H1 (cell line): ENCODE data around the gene GRM4. TPM values are rescaled to one million over a fixed set of nuclear protein-coding genes. Genes with fewer than 3 reads are reported as not detected.

Experiments used
- CTCF ChIA-PET: fragments of 300-600 bp; sonication (Branson Sonifier 250); formaldehyde crosslinking; loops from one replicate; lab custom pipeline; 2021; ENCODE audit not compliant: partially characterized antibody; lab: Charles Lee
- POLR2A ChIA-PET: fragments of 300-600 bp; sonication (Branson Sonifier 250); formaldehyde crosslinking; loops from one replicate; lab custom pipeline; 2021; ENCODE audit warnings: inconsistent platforms; ENCODE audit not compliant: partially characterized antibody; lab: Charles Lee
- DNase-seq, 2 experiments: peaks; one replicate each; pipeline versions ENCODE4 v3.0.0 to v3.0.0-alpha.2; 2010 to 2022; ENCODE audit warnings: low spot score in 2 of 2, low read depth in 1 of 2, mixed read lengths in 1 of 2
- FAIRE-seq: peaks from 2 replicates; lab custom pipeline; 2011; peaks lifted over from hg19 to GRCh38; lab: Jason Lieb, UNC
- H2AFZ ChIP-seq: 2 replicates; pipeline ENCODE4 v1.8.1; 2012; ENCODE audit warnings: low read length, inconsistent platforms
- H2AK5ac ChIP-seq: 2 replicates; pipeline ENCODE4 v1.6.1; 2013; ENCODE audit warnings: low read depth, low read length
- H2BK120ac ChIP-seq: replicated peaks from 2 replicates; pipeline ENCODE3; 2013; ENCODE audit warnings: low read depth, low read length, inconsistent platforms
- H2BK12ac ChIP-seq: 2 replicates; pipeline ENCODE4 v1.6.1; 2013; ENCODE audit warnings: low read depth, low read length
- H2BK15ac ChIP-seq: 2 replicates; pipeline ENCODE4 v1.6.1; 2013; ENCODE audit warnings: low read length
- H2BK20ac ChIP-seq: 2 replicates; pipeline ENCODE4 v1.6.1; 2013; ENCODE audit warnings: low read length
- H2BK5ac ChIP-seq: 2 replicates; pipeline ENCODE4 v1.6.1; 2013; ENCODE audit warnings: low read depth, low read length
- H3K14ac ChIP-seq: 2 replicates; pipeline ENCODE4 v1.6.1; 2013; ENCODE audit warnings: inconsistent platforms; ENCODE audit not compliant: insufficient read length
- H3K18ac ChIP-seq: 2 replicates; pipeline ENCODE4 v1.6.1; 2013; ENCODE audit warnings: low read length; ENCODE audit errors: extremely low read depth
- H3K23ac ChIP-seq: 2 replicates; pipeline ENCODE4 v1.6.1; 2013; ENCODE audit warnings: inconsistent platforms; ENCODE audit not compliant: insufficient read length
- H3K23me2 ChIP-seq: 2 replicates; pipeline ENCODE4 v1.6.1; 2013; ENCODE audit warnings: low read depth, low read length
- H3K27ac ChIP-seq: 2 replicates; pipeline ENCODE4 v1.6.1; 2011; ENCODE audit warnings: low read depth, low read length, inconsistent platforms
- H3K27me3 ChIP-seq, 4 experiments: replicated peaks in 1 of 4; 1 replicate in 1 of 4; 2 replicates in 3 of 4; pipeline versions ENCODE4 v1.6.1 to v1.8.1; 2011 to 2013; ENCODE audit warnings: low read length in 3 of 4, mild to moderate bottlenecking in 3 of 4, inconsistent platforms in 2 of 4, mixed read lengths in 2 of 4, moderate library complexity in 1 of 4; ENCODE audit not compliant: control insufficient read depth in 3 of 4, insufficient read depth in 3 of 4; ENCODE audit errors: extremely low read depth in 1 of 4
- H3K36me3 ChIP-seq, 4 experiments: 2 replicates each; pipeline versions ENCODE4 v1.6.1 to v1.8.1; 2011 to 2013; ENCODE audit warnings: mild to moderate bottlenecking in 4 of 4, low read length in 3 of 4, moderate library complexity in 2 of 4, control low read depth in 1 of 4, inconsistent platforms in 1 of 4; ENCODE audit not compliant: insufficient read depth in 4 of 4, control insufficient read depth in 2 of 4
- H3K4ac ChIP-seq: replicated peaks from 2 replicates; pipeline ENCODE3; 2013; ENCODE audit warnings: low read length, low read depth, mixed read lengths, inconsistent platforms; ENCODE audit not compliant: insufficient read length
- H3K4me1 ChIP-seq, 4 experiments: replicated peaks in 1 of 4; 1 replicate in 1 of 4; 2 replicates in 3 of 4; pipeline versions ENCODE4 v1.6.1 to v1.8.1; 2011 to 2013; ENCODE audit warnings: low read length in 3 of 4, inconsistent platforms in 2 of 4, mixed read lengths in 1 of 4; ENCODE audit not compliant: insufficient read depth in 4 of 4, control insufficient read depth in 3 of 4
- H3K4me2 ChIP-seq, 2 experiments: 2 replicates each; pipeline versions ENCODE4 v1.6.1 to v1.8.1; 2011 to 2013; ENCODE audit warnings: low read depth in 2 of 2, low read length in 2 of 2, control low read depth in 1 of 2, inconsistent platforms in 1 of 2, mild to moderate bottlenecking in 1 of 2; ENCODE audit not compliant: insufficient read depth in 1 of 2
- H3K4me3 ChIP-seq, 4 experiments: fragments of 200-600, 300-600 bp in 1 of 4; sonication (generic), shearing (Covaris generic), sonication (Bioruptor Twin) in 1 of 4; 2 replicates each; pipeline versions ENCODE4 v1.5.1 to v1.8.1; 2011 to 2016; ENCODE audit warnings: low read length in 4 of 4, low read depth in 3 of 4, control low read depth in 2 of 4, inconsistent platforms in 2 of 4, mild to moderate bottlenecking in 2 of 4, mixed read lengths in 1 of 4, moderate library complexity in 1 of 4; ENCODE audit not compliant: insufficient read depth in 2 of 4; ENCODE audit errors: extremely low read depth in 1 of 4
- H3K56ac ChIP-seq: replicated peaks from 2 replicates; pipeline ENCODE3; 2013; ENCODE audit warnings: low read depth, mild to moderate bottlenecking, mixed read lengths, low read length, inconsistent platforms; ENCODE audit not compliant: insufficient read length
- H3K79me1 ChIP-seq: 2 replicates; pipeline ENCODE4 v1.6.1; 2013; ENCODE audit warnings: low read depth, low read length, control low read depth
- H3K79me2 ChIP-seq, 2 experiments: 2 replicates each; pipeline versions ENCODE4 v1.6.1 to v1.8.1; 2012 to 2013; ENCODE audit warnings: low read length in 2 of 2, mild to moderate bottlenecking in 2 of 2, inconsistent platforms in 1 of 2; ENCODE audit not compliant: insufficient read depth in 2 of 2, control insufficient read depth in 1 of 2
- H3K9ac ChIP-seq, 4 experiments: replicated peaks in 1 of 4; 1 replicate in 1 of 4; 2 replicates in 3 of 4; pipeline versions ENCODE4 v1.6.1 to v1.8.1; 2011 to 2013; ENCODE audit warnings: low read depth in 3 of 4, low read length in 3 of 4, control low read depth in 2 of 4, mild to moderate bottlenecking in 2 of 4, moderate library complexity in 2 of 4, inconsistent platforms in 1 of 4; ENCODE audit errors: extremely low read depth in 1 of 4
- H3K9me3 ChIP-seq, 2 experiments: 2 replicates each; pipeline versions ENCODE4 v1.6.1 to v1.8.1; 2012 to 2013; ENCODE audit warnings: mild to moderate bottlenecking in 2 of 2, moderate library complexity in 2 of 2, control low read depth in 1 of 2, inconsistent platforms in 1 of 2, low read depth in 1 of 2, low read length in 1 of 2, mixed read lengths in 1 of 2; ENCODE audit not compliant: insufficient read depth in 2 of 2
- H4K20me1 ChIP-seq, 2 experiments: replicated peaks in 1 of 2; 2 replicates each; pipeline versions ENCODE3 to v1.8.1; 2011 to 2013; ENCODE audit warnings: inconsistent platforms in 2 of 2, low read length in 2 of 2, mild to moderate bottlenecking in 1 of 2; ENCODE audit not compliant: insufficient read depth in 2 of 2, control insufficient read depth in 1 of 2
- H4K5ac ChIP-seq: 2 replicates; pipeline ENCODE4 v1.6.1; 2013; ENCODE audit warnings: low read length, low read depth, mixed read lengths, inconsistent platforms; ENCODE audit not compliant: insufficient read length
- H4K8ac ChIP-seq: 2 replicates; pipeline ENCODE4 v1.8.0; 2013; ENCODE audit warnings: mild to moderate bottlenecking, moderate library complexity, low read length, inconsistent platforms; ENCODE audit not compliant: insufficient read depth; ENCODE audit errors: extremely low read depth
- H4K91ac ChIP-seq: replicated peaks from 2 replicates; pipeline ENCODE3; 2013; ENCODE audit warnings: low read length, mixed read lengths, inconsistent platforms; ENCODE audit not compliant: insufficient read length
- JUN ChIP-seq: IDR thresholded peaks from 2 replicates; pipeline ENCODE4 v1.6.1; 2011; ENCODE audit warnings: low read depth, mild to moderate bottlenecking, improper control_type of control experiment, low read length
- POLR2A ChIP-seq, 2 experiments: IDR thresholded peaks; 1 replicate in 1 of 2; 2 replicates in 1 of 2; pipeline ENCODE4 v1.6.1; 2011; ENCODE audit warnings: low read depth in 2 of 2, low read length in 2 of 2, mild to moderate bottlenecking in 2 of 2; ENCODE audit errors: control extremely low read depth in 1 of 2
- WGBS, 2 experiments: shearing (Covaris generic) in 1 of 2; methylation state at CpG; one replicate each; pipeline versions ENCODE4 v1.1.6 to v1.1.7; 2013 to 2015; ENCODE audit warnings: low lambda C conversion rate in 2 of 2, mixed read lengths in 2 of 2, inconsistent platforms in 1 of 2, low coverage in 1 of 2, missing lambda C conversion rate in 1 of 2; ENCODE audit not compliant: insufficient replicate concordance in 2 of 2, insufficient coverage in 1 of 2, insufficient read length in 1 of 2; ENCODE audit errors: extremely low coverage in 1 of 2, missing lambda C conversion rate in 1 of 2; 5-methylcytosine and 5-hydroxymethylcytosine counted together
- polyA plus RNA-seq, 7 experiments: library from polyadenylated mRNA; depleted of rRNA in 3 of 7; stranded (reverse) in 5 of 7; unstranded in 2 of 7; fragments of >200 nt in 5 of 7; fragments of 200-250 nt in 2 of 7; gene quantifications; 1 replicate in 5 of 7; 2 replicates in 1 of 7; 4 replicates in 1 of 7; pipeline versions ENCODE4 v1.2.1 to v1.2.3, GENCODE V29; 2011 to 2013; ENCODE audit warnings: missing spikeins in 2 of 7, mixed read lengths in 2 of 7
- total RNA-seq: library from RNA; stranded (reverse); fragmentation: NEBNext Ultra II Directional; extraction: Animal tissue kit (Norgen Biotek cat#: 25700); gene quantifications from 2 replicates; pipeline ENCODE4 v1.2.1, GENCODE V29; 2021

GRM4 gene
- total and polyA plus RNA-seq, 2 of the 8 experiments (the other 6 are each of a cell fraction or from before 2014, with no cell fraction given), result 19.6 to 21.5 TPM

- Histone ChIP-seq H4K91ac (no peak overlapping the region), H2BK15ac (no peak overlapping the region), H3K9ac (no peak overlapping the region), H3K79me1 (no peaks in the 10 kb centered on the region), H3K23ac (no peak overlapping the region), H3K4ac (no peak overlapping the region)
- TF ChIP-seq POLR2A (IDR thresholded peaks at IDR 0.05; ENCODE audit: control extremely low read depth in 1 of 2, low read depth in 2 of 2, low read length in 2 of 2) (no peak), JUN (no peak)
- TF ChIP-seq, all 59 proteins: peak for 0
- Histone ChIP-seq H4K8ac (no peak overlapping the region; the same call in 1 of the 2 replicates), H3K18ac (no peak overlapping the region; the same call in 1 of the 2 replicates), H2AK5ac (no peak overlapping the region), H3K36me3 (no peaks in the 10 kb centered on the region), H3K27ac (no peak overlapping the region), H2BK5ac (no peak overlapping the region), H3K4me2 (no peak overlapping the region), H3K9me3 (no peaks in the 10 kb centered on the region), H3K4me3 (no peak overlapping the region), H3K56ac (no peak overlapping the region), H3K23me2 (no peaks in the 10 kb centered on the region), H4K5ac (no peak overlapping the region), H3K27me3 (no peaks in the 10 kb centered on the region), H4K20me1 (peaks cover 0 to 3% of the 10 kb centered on the region in 2 experiments), H2AFZ (no peak overlapping the region), H3K14ac (no peak overlapping the region), H3K4me1 (peaks cover 0 to 10% (median 2%) of the 10 kb centered on the region in 4 experiments; a peak in 3 of 7 replicates), H2BK12ac (no peak overlapping the region), H2BK120ac (no peak overlapping the region), H2BK20ac (no peak overlapping the region), H3K79me2 (no peaks in the 10 kb centered on the region)
- ChIA-PET POLR2A (no interaction called here), CTCF (interaction anchor here (0.9 to 2.6 kb wide), 11 partner anchors 11 to 71 kb away, joined by 3 to 11 read pairs (median 4); no protein-coding TSS in a partner anchor)
- WGBS, 2 experiments, result 83% methylated on average over 23 of the region's 25 CpGs; no CpG with 5 or more reads in 1 of the 2 experiments
- no peak for DNase-seq
- no peak for FAIRE-seq
Measured at GRCh38 chr6:34082864-34083626, 62.8 kb downstream of the GRM4 start.
